Cardiac fibroblast (primary cell): ENCODE measurements around the gene STING1.
"Not testable (repeated sequence)": the region's sequence is repeated elsewhere in the genome, so short reads cannot be mapped to it uniquely, and the experiment has no call there.

Experiments used
- DNase-seq, 2 donors: peaks; one replicate each; pipeline versions ENCODE4 v3.0.0 to v3.0.0-alpha.2; 2010; ENCODE audit warnings: low read depth in 2 of 2
- H3K4me3 ChIP-seq, 2 donors: replicated peaks in 1 of 2; 1 replicate in 1 of 2; 2 replicates in 1 of 2; pipeline ENCODE4 v1.5.1; 2011; ENCODE audit warnings: low read depth in 2 of 2, low read length in 2 of 2, mild to moderate bottlenecking in 2 of 2, moderate library complexity in 1 of 2
- CTCF ChIP-seq: IDR thresholded peaks from one replicate; pipeline ENCODE4 v1.5.1; 2011; ENCODE audit warnings: low read depth, mild to moderate bottlenecking, low read length, inconsistent platforms

The STING1 gene

GRCh38 chr5:139451878-139452660 lies 30.5 kb downstream of the STING1 start:
- no peak for DNase-seq
- H3K4me3 ChIP-seq = no peak overlapping the region
- no peak for TF ChIP-seq CTCF

DNA sequence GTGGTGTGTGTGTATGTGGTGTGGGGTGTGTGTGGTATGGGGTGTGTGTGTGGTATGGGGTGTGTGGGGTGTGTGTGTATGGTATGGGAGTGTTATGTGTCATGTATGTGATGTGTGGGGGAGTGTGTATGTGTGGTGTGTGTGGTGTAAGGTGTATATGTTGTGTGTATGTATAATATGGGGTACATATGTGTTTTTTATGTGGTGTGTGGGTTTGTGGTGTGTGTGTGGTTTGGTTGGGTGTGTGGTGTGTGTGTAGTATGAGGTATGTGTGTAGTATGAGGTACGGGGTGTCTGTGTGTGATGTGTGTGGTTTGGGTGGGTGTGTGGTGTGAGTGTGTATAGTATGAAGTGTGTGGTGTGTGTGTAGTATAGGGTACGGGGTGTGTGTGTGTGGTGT lies 31.4 kb downstream of the STING1 start:
- no peak for DNase-seq
- no peak for TF ChIP-seq CTCF
- no peak overlapping the region for H3K4me3 ChIP-seq

DNA sequence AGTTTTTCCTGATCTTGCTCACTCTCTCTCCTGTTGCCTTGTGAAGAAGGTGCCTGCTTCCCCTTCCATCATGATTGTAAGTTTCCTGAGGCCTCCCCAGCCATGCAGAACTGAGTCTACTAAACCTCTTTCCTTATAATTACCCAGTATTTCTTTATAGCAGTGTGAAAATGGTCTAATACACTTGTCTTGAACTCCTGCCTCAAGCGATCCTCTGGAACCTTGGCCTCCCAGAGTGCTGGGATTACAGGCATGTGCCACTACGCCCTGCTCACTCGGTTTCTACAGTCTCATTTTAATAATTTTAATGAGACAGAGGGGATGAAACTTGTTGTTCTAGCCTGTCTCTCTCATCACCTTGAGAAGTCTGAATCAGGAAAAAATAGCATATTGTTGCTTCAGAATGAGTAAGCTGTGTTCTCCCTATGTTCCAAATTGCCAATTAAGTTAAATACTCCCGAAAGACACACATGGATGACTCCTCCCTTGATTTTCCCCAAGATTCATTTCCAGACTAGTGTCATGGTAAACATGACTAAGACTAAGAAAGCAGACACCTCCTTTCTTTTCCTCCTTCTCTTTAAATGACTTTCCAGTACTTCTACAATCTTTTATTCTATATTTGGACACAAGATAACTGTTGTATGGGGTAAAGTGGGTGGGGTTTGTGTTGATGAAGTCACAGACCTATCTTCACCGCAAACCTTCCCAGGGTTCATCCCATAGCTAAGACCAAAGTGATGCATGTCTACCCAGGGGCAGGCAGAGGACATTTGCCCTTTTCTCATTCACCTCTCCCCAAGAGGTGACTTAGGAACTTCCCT lies 35.4 kb downstream of the STING1 start:
- TF ChIP-seq CTCF = no peak
- no peak overlapping the region for H3K4me3 ChIP-seq
- peak; percentile 42 to 48 for DNase-seq

GRCh38 chr5:139445325-139446170 lies 37.0 kb downstream of the STING1 start:
- no peak overlapping the region for H3K4me3 ChIP-seq
- peak; percentile 69 to 90 for DNase-seq
- TF ChIP-seq CTCF = no peak

- peak; percentile 51 to 68 for DNase-seq
- TF ChIP-seq CTCF = no peak
- no peak overlapping the region for H3K4me3 ChIP-seq
Measured at GRCh38 chr5:139443831-139444453, 38.6 kb downstream of the STING1 start.

GRCh38 chr5:139440416-139440815 lies 42.1 kb downstream of the STING1 start:
- not testable (repeated sequence) for DNase-seq, H3K4me3 ChIP-seq
